NAMALWA (cell line): ENCODE data around the gene HYPK.
"Not testable (repeated sequence)": the region's sequence is repeated elsewhere in the genome, so short reads cannot be mapped to it uniquely, and the experiment has no call there.

Source experiments
- DNase-seq: peaks from one replicate; pipeline ENCODE4 v3.0.0-alpha.2; 2015; ENCODE audit warnings: low spot score

Gene HYPK

GRCh38 chr15:43795997-43796396 is 4.4 kb upstream of the HYPK start:
- DNase-seq, result no peak

- no peak for DNase-seq
Observed at GRCh38 chr15:43796566-43796965, 3.8 kb upstream of the HYPK start.

- peak; percentile 59 for DNase-seq
Observed at GRCh38 chr15:43799209-43799944, 1.0 kb upstream of the HYPK start.

DNA sequence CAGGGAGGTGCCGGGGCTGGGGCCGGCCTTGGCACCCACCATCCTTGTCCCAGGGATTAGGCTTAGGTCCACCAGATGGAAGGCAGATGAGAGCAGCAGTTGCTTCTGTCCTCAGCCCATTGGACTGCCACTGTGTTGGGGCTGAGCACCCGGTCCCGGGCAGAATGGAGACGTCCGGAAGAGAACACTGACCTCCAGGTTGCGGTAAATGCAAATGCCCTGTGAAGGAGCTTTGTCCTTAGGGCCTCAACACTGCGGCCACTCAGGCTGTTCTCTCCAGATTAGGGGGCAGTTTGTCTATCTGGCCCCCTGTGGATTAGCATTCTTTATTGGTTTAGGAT is 484 bp upstream of the HYPK start, which contains the start of gene SERINC4:
Gene SERINC4 (minus strand): TSS at position 276 of the 341 bp plus-strand sequence. CDS start 234 bp downstream, at position 42.
- DNase-seq, result no peak

GRCh38 chr15:43802676-43803075 is 2.3 kb downstream of the HYPK start:
- not testable (repeated sequence) for DNase-seq

DNA sequence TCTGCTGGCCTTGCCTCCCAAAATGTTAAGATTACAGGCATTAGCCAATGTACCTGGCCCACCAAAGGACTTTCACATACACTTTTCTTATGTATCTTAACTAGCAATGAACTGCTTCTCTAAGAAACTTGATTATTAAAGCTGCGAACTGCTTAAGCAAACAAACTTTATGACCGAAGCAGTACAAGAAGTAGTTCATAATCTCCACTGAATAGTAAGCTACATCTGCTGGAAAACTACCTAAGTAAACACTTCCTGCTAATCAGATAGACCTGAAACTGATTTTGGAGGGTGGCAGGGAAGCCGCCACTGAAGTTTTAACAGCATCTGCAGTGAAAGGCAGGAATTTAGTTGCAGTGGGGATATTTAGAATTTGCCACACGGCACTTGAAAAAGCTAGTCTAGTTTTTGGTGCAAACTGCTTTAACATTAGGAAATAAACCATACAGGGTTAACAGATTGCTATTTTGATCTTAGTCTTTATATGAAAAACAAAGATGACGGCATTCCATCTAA is 8.1 kb downstream of the HYPK start:
- DNase-seq, result peak; percentile 49

DNA sequence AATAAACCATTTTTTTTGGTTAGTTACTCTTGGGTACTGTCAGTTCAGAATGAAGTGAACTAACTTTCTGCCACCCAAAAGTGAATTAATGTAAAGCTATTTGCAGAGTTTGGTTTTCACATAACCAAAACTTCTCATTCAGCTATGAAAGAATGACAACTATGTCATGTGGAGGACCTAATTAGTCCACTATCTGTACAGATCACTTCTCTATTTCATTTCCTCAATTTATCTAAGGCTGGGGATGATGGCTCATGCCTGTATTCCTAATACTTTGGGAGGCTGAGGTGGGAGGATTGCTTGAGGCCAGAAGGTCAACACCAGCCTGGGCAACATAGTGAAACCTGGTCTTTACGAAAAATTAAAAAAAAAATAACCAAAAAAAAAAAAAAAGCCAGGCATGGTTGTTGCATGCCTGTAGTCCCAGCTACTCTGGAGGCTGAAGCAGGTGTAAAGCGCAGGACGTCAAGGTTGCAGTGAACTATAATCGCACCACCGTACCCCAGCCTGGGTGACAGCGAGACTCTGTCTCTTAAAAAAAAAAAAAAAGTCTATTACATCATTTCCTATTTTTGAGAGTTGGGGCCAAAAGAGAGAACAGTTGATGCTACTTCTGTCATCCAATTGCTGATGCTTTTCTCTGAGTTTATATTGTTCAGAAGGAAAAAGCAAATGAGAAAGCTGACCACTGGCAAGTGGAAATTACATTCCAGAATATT is 8.7 kb downstream of the HYPK start:
- peak; percentile 90 for DNase-seq

DNA sequence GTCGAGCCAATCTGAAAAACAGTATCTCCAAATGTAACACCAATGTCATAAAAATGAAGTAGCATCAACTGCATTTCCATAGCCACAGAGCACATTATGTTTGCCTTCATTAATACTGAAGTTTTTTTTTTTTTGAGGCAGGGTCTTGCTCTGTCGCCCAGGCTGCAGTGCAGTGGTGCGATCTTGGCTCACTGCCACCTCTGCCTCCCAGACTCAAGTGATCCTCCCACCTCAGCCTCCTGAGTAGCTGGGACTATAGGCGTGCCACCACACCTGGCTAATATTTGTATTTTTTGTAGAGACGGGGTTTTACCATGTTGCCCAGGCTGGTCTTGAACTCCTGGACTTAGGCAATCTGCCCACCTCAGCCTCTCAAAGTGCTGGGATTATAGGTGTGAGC is 14.7 kb downstream of the HYPK start:
- DNase-seq, result not testable (repeated sequence)

GRCh38 chr15:43821505-43821904 is 21.1 kb downstream of the HYPK start:
- DNase-seq, result no peak

DNA sequence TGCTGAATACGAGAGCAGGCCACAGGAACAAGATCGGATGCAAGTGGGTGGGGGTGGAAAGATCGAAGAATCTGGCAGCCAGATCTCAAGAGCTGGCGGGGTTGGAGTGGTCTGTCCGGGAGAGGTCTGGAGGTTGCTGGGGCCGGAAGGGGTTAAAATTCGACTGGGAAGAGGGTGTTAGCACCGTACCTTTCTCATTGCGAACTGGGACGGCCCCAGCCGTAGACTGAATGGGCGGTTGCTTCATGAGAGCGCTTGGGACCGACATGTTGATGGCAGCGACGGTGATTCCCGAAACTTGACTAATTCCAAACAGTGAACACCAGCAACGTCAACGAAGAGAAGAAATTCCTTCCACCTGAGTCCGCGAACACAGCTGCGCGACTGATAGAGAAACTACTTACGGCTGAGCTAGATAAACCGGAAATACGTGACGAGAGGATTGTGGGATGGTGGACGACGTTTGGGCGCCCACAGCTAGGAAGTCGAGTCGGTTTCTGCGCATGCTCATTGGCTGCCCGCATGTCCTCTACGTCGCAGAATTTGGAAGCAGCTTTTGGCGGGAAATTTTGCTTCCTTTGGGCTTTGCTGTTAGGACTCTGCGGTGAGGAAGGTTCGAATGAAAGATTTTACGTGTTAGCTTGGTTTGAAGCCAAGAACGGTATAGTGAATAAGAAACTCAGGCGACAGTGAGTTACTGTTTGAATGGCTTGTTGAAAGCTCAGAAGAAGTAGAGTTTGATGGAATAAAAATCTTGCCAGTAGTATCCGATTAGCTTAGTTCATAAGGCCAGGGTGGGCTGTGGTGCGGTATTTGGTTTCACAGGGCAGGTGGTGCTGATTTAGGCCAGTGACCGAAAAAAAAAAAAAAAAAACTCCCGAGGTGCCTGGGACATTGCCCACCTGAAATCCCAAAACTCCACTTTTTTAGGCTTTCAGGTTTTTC is 24.2 kb downstream of the HYPK start, which contains the start of gene MFAP1:
Gene MFAP1 (minus strand): TSS at position 389 of the 945 bp plus-strand sequence. CDS start 121 bp downstream, at position 268.
- DNase-seq, result peak; percentile 97

DNA sequence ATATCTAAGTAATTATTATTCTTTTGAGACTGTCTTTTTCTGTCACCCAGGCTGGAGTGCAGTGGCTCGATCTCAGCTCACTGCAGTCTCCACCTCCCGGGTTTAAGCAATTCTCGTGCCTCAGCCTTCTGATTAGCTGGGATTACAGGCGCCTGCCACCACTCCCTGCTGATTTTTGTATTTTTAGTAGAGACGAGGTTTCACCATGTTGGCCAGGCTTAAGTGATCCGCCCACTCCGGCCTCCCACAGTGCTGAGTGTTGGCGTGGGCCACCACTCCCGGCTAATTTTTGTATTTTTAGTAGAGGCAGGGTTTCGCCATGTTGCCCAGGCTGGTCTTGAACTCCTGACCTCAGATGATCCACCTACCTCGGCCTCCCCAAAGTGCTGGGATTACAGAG is 24.9 kb downstream of the HYPK start:
- not testable (repeated sequence) for DNase-seq

DNA sequence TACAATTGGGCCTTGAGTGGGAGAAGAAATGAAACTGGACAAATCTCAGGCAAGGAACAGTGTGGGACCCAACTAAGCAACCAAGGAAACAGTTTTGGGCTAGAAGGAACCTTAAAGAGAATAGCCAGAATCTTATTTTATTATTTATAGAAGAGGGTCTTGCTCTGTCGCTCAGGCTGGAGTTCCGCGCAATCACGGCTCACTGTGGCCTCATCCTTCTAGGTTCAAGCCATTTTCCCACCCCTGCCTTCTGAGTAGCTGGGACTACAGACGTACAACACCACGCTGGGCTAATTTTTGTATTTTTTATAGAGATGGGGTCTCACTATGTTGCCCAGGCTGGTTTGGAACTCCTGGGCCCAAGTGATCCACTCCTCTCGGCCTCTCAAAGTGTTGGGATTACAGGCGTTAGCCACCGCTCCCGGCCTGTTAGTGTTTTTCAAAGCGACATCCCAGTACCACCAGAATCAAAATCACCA is 25.7 kb downstream of the HYPK start:
- no peak for DNase-seq

GRCh38 chr15:43826508-43827341 is 26.3 kb downstream of the HYPK start, which contains the start of gene WDR76:
Gene WDR76, plus strand, starts transcription at chr15:43827002. Its CDS starts 31 bp downstream, at chr15:43827033.
- peak; percentile 87 for DNase-seq

GRCh38 chr15:43828061-43828657 is 27.8 kb downstream of the HYPK start:
- peak; percentile 71 for DNase-seq

DNA sequence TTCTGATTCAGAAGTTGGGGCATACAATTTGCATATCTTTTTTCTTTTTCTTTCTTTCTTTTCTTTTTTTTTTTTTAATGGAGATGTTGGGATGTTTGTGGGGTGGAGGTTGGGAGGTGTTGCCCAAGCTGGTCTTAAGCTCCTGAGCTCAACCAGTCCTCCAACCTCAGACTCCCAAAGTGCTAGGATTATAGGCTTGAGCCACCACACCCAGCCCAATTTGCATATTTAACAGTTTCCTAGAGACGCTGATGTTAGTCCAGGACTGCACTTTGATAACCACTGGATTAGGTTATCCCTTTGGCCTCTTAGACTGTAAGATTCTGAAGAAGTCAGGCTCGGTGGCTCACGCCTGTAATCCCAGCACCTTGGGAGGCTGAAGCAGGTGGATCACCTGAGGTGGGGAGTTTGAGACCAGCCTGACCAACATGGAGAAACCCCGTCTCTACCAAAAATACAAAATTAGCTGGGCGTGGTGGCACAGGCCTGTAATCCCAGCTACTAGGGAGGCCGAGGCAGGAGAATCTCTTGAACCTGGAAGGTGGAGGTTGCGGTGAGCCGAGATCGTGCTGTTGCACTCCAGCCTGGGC is 29.6 kb downstream of the HYPK start:
- not testable (repeated sequence) for DNase-seq

DNA sequence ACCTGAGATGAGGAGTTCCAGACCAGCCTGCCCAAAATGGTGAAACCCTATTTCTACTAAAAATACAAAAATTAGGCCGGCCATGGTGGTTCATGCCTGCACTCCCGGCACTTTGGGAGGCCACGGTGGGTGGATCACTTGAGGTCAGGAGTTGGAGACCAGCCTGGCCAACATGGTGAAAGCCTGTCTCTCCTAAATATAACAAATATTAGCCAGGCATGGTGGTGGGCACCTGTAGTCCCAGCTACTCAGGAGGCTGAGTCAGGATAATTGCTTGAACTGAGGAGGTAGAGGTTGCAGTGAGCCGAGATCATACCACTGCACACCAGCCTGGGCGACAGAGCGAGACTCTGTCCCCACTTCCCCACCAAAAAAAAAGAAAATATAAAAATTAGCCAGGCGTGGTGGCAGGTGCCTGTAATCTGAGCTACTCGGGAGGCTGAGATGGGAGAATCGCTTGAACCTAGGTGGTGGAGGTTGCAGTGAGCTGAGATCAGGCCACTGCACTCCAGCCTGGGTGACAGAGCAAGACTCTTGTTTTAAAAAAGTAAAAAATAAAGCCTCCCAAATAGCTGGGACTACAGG is 30.4 kb downstream of the HYPK start:
- DNase-seq, result peak; percentile 40

GRCh38 chr15:43831519-43832052 is 31.2 kb downstream of the HYPK start:
- not testable (repeated sequence) for DNase-seq

DNA sequence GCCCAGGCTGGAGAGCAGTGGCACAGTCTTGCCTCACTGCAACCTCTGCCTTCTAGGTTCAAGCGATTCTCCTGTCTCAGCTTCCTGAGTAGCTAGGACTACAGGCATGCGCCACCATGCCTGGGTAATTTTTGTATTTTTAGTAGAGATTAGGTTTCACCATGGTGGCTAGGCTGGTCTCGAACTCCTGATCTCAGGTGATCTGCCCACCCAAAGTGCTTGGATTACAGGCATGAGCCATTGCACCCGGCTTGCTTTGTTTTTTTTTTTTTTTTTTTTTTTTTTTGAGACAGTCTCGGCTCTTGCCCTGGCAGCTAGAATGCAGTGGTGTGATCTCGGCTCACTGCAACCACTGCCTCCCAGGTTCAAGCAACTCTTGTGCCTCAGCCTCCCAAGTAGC is 32.1 kb downstream of the HYPK start:
- DNase-seq, result not testable (repeated sequence)

GRCh38 chr15:43845421-43845820 is 45.0 kb downstream of the HYPK start:
- DNase-seq, result no peak
